Measurements from ENCODE around the gene LAMA1. TPM values are rescaled to one million over a fixed set of nuclear protein-coding genes. Genes with fewer than 3 reads are reported as not detected.

LAMA1 gene
- total and polyA plus RNA-seq, 10 of the 15 experiments (the other 5 are each of a cell fraction or from before 2014, with no cell fraction given): under 0.01 to 1.9 (median 0.06) TPM; not detected in 6

DNA sequence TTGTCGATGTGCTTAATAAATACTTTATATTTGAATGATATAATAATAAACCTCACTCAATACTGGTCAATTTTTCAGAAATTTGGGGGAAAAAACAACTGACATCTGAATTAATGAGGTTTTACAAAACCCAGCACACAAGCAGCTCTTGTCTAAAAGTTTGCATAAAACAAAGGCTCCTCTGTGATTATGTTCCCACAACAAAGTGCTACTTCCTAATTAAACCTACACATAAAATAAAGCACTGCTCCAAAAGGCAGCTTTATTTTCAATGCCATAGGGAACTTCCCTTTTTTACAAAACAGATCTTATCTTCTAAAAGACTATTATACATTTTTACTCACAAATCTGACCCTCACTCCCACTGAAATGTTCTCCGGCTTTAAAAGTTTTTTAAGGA is 47.1 kb downstream of the LAMA1 start:
- no peak for FAIRE-seq
- POLR2A ChIA-PET: no interaction called here
- in situ Hi-C loops (cut with MboI): no loop called here

More for the DNA sequence above, 47.1 kb downstream of the LAMA1 start:
- TF ChIP-seq, protein P1, sequence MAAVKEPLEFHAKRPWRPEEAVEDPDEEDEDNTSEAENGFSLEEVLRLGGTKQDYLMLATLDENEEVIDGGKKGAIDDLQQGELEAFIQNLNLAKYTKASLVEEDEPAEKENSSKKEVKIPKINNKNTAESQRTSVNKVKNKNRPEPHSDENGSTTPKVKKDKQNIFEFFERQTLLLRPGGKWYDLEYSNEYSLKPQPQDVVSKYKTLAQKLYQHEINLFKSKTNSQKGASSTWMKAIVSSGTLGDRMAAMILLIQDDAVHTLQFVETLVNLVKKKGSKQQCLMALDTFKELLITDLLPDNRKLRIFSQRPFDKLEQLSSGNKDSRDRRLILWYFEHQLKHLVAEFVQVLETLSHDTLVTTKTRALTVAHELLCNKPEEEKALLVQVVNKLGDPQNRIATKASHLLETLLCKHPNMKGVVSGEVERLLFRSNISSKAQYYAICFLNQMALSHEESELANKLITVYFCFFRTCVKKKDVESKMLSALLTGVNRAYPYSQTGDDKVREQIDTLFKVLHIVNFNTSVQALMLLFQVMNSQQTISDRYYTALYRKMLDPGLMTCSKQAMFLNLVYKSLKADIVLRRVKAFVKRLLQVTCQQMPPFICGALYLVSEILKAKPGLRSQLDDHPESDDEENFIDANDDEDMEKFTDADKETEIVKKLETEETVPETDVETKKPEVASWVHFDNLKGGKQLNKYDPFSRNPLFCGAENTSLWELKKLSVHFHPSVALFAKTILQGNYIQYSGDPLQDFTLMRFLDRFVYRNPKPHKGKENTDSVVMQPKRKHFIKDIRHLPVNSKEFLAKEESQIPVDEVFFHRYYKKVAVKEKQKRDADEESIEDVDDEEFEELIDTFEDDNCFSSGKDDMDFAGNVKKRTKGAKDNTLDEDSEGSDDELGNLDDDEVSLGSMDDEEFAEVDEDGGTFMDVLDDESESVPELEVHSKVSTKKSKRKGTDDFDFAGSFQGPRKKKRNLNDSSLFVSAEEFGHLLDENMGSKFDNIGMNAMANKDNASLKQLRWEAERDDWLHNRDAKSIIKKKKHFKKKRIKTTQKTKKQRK (IDR thresholded peaks at IDR 0.05; ENCODE audit: low read depth, low read length): no peak
- TF ChIP-seq STAT1 (conservative IDR thresholded peaks at IDR 0.05) (no peak), DPF2 (IDR thresholded peaks at IDR 0.05) (no peak), LARP7 (IDR thresholded peaks at IDR 0.05) (no peak), ETV6 (conservative IDR thresholded peaks at IDR 0.05 in 1 of 2, IDR thresholded peaks at IDR 0.05 in 1 of 2; ENCODE audit: borderline replicate concordance in 1 of 2, low read depth in 1 of 2) (no peak), CBFB (IDR thresholded peaks at IDR 0.05; ENCODE audit: low read depth) (no peak), NR2C2 (IDR thresholded peaks at IDR 0.05; ENCODE audit: borderline replicate concordance, control insufficient read depth, insufficient read length, low read depth) (no peak), ZZZ3 (IDR thresholded peaks at IDR 0.05; ENCODE audit: control insufficient read depth, insufficient read length, low read depth) (no peak), MXI1 (IDR thresholded peaks at IDR 0.05; ENCODE audit: low read depth, low read length) (no peak), ZNF207 (IDR thresholded peaks at IDR 0.05; ENCODE audit: borderline replicate concordance) (no peak), EED (IDR thresholded peaks at IDR 0.05; ENCODE audit: low read depth) (no peak), SUPT20H (IDR thresholded peaks at IDR 0.05; ENCODE audit: borderline replicate concordance, control insufficient read depth, low read depth, low read length) (no peak), MEF2B (IDR thresholded peaks at IDR 0.05; ENCODE audit: partially characterized antibody, poor library complexity, severe bottlenecking) (no peak), RELB (IDR thresholded peaks at IDR 0.05; ENCODE audit: low read depth) (no peak), NR2F1 (conservative IDR thresholded peaks at IDR 0.05) (no peak)
- TF ChIP-seq, protein P2, sequence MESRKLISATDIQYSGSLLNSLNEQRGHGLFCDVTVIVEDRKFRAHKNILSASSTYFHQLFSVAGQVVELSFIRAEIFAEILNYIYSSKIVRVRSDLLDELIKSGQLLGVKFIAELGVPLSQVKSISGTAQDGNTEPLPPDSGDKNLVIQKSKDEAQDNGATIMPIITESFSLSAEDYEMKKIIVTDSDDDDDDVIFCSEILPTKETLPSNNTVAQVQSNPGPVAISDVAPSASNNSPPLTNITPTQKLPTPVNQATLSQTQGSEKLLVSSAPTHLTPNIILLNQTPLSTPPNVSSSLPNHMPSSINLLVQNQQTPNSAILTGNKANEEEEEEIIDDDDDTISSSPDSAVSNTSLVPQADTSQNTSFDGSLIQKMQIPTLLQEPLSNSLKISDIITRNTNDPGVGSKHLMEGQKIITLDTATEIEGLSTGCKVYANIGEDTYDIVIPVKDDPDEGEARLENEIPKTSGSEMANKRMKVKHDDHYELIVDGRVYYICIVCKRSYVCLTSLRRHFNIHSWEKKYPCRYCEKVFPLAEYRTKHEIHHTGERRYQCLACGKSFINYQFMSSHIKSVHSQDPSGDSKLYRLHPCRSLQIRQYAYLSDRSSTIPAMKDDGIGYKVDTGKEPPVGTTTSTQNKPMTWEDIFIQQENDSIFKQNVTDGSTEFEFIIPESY (IDR thresholded peaks at IDR 0.05): no peak
- no peaks in the 10 kb centered on the region for H3K9me3 ChIP-seq (replicated peaks; ENCODE audit: control insufficient read depth, insufficient read depth, low read length)
- RAD21 ChIA-PET (ENCODE audit: unreplicated experiment): no interaction called here
- intact Hi-C loops (cut with micrococcal nuclease; ENCODE audit: unreplicated experiment): no loop called here
- H2AFZ ChIP-seq (ENCODE audit: control insufficient read depth, low read depth, low read length): no peak overlapping the region
- H3K9ac ChIP-seq (ENCODE audit: control insufficient read depth, insufficient read depth, low read length): no peak overlapping the region
- no peaks in the 10 kb centered on the region for H4K20me1 ChIP-seq (ENCODE audit: control insufficient read depth, insufficient read depth)
- no peak overlapping the region for H3K27ac ChIP-seq (ENCODE audit: control insufficient read depth, insufficient read depth)
- no peak overlapping the region for H3K4me2 ChIP-seq (ENCODE audit: control insufficient read depth, insufficient read depth)
- CTCF ChIA-PET: interaction anchor here (1.1 kb wide), 1 partner anchor 88 kb away, joined by 3 read pairs; no protein-coding TSS in a partner anchor
- H3K79me2 ChIP-seq (ENCODE audit: control insufficient read depth, insufficient read depth, low read length): no peaks in the 10 kb centered on the region
- ATAC-seq (no peak), DNase-seq (ENCODE audit: low read depth, low spot score) (no peak)
- SMC1A ChIA-PET (ENCODE audit: uncharacterized antibody, unreplicated experiment): interaction anchor here (0.6 to 1.6 kb wide), 4 partner anchors 9 to 148 kb away, joined by 3 to 4 read pairs (median 3); no protein-coding TSS in a partner anchor
- WGBS (ENCODE audit: insufficient coverage, insufficient replicate concordance, low lambda C conversion rate, missing lambda C conversion rate): 21% methylated on average over 2 of the region's 2 CpGs
- no peaks in the 10 kb centered on the region for H3K36me3 ChIP-seq (ENCODE audit: control insufficient read depth in 2 of 2, insufficient read depth in 2 of 2, low read length in 1 of 2)
- no peak overlapping the region for H3K4me3 ChIP-seq
- no peaks in the 10 kb centered on the region; a peak in 1 of 4 replicates for H3K27me3 ChIP-seq (replicated peaks in 1 of 2; ENCODE audit: control insufficient read depth in 2 of 2, insufficient read depth in 2 of 2, low read length in 1 of 2)
- H3K4me1 ChIP-seq (ENCODE audit: control insufficient read depth, insufficient read depth, low read length): no peaks in the 10 kb centered on the region
- BruUV-seq (replicated peaks): no TSS peak

Measured in GM12878 (cell line).